Common myeloid progenitor, CD34-positive (primary cell): ENCODE measurements around the gene RNF20.
"Not testable (repeated sequence)": the region's sequence is repeated elsewhere in the genome, so short reads cannot be mapped to it uniquely, and the experiment has no call there.

ENCODE experiments used
- CTCF ChIA-PET: fragments of 350-600 bp; sonication (Branson Sonifier 250); formaldehyde crosslinking; loops from one replicate; lab custom pipeline; 2021; ENCODE audit warnings: antibody characterized with exemption; lab: Charles Lee
- POLR2A ChIA-PET: fragments of 350-600 bp; sonication (Branson Sonifier 250); formaldehyde crosslinking; loops from one replicate; lab custom pipeline; 2021; ENCODE audit warnings: antibody characterized with exemption; lab: Charles Lee
- DNase-seq, 3 donors: peaks; one replicate each; pipeline versions ENCODE4 v3.0.0 to v3.0.0-alpha.2; 2013
- H3K27ac ChIP-seq, 2 experiments: 1 replicate in 1 of 2; 2 replicates in 1 of 2; pipeline ENCODE4 v1.7.0; 2013; ENCODE audit warnings: inconsistent platforms in 2 of 2, low read length in 2 of 2, mild to moderate bottlenecking in 2 of 2, low read depth in 1 of 2, moderate library complexity in 1 of 2; ENCODE audit not compliant: severe bottlenecking in 2 of 2, insufficient read depth in 1 of 2, poor library complexity in 1 of 2
- H3K27me3 ChIP-seq, 5 experiments: replicated peaks in 2 of 5; 1 replicate in 3 of 5; 2 replicates in 2 of 5; pipeline versions ENCODE4 v1.6.1 to v1.7.0; 2013; ENCODE audit warnings: low read length in 4 of 5, mild to moderate bottlenecking in 2 of 5, moderate library complexity in 2 of 5, inconsistent platforms in 1 of 5; ENCODE audit not compliant: insufficient read depth in 5 of 5, control insufficient read depth in 4 of 5
- H3K36me3 ChIP-seq, 4 experiments: 1 replicate in 2 of 4; 2 replicates in 2 of 4; pipeline versions ENCODE4 v1.6.1 to v1.7.0; 2013; ENCODE audit warnings: low read length in 3 of 4, control low read depth in 1 of 4, mild to moderate bottlenecking in 1 of 4; ENCODE audit not compliant: control insufficient read depth in 4 of 4, insufficient read depth in 4 of 4
- H3K4me1 ChIP-seq, 4 experiments: 1 replicate in 3 of 4; 2 replicates in 1 of 4; pipeline versions ENCODE4 v1.6.1 to v1.7.1; 2013; ENCODE audit warnings: low read length in 3 of 4, mild to moderate bottlenecking in 3 of 4, control low read depth in 1 of 4, inconsistent platforms in 1 of 4, moderate library complexity in 1 of 4; ENCODE audit not compliant: control insufficient read depth in 4 of 4, insufficient read depth in 4 of 4; ENCODE audit errors: control extremely low read depth in 1 of 4
- H3K4me3 ChIP-seq, 7 experiments: 1 replicate in 4 of 7; 2 replicates in 3 of 7; pipeline versions ENCODE4 v1.5.1 to v1.7.0; 2013; ENCODE audit warnings: mild to moderate bottlenecking in 7 of 7, low read length in 6 of 7, moderate library complexity in 6 of 7, inconsistent platforms in 2 of 7, low read depth in 2 of 7, control low read depth in 1 of 7; ENCODE audit not compliant: insufficient read depth in 4 of 7, control insufficient read depth in 1 of 7; ENCODE audit errors: extremely low read depth in 1 of 7
- H3K9me3 ChIP-seq, 5 experiments: 1 replicate in 4 of 5; 2 replicates in 1 of 5; pipeline versions ENCODE4 v1.6.1 to v1.7.1; 2013; ENCODE audit warnings: low read length in 4 of 5, mild to moderate bottlenecking in 2 of 5, inconsistent platforms in 1 of 5, low read depth in 1 of 5, moderate library complexity in 1 of 5; ENCODE audit not compliant: control insufficient read depth in 4 of 5, insufficient read depth in 2 of 5; ENCODE audit errors: control extremely low read depth in 1 of 5
- WGBS: methylation state at CpG from one replicate; pipeline ENCODE4 v1.1.5; 2013; ENCODE audit not compliant: insufficient coverage; 5-methylcytosine and 5-hydroxymethylcytosine counted together

Gene RNF20

GRCh38 chr9:101549472-101550098, 15.9 kb downstream of the RNF20 start:
- WGBS = 100% methylated on average over 10 of the region's 18 CpGs
- H3K4me1 ChIP-seq, H3K4me3 ChIP-seq, DNase-seq, H3K27ac ChIP-seq, POLR2A ChIA-PET, H3K9me3 ChIP-seq, H3K27me3 ChIP-seq: not testable (repeated sequence)
- H3K36me3 ChIP-seq = peaks cover 43 to 86% (median 61%) of the 10 kb centered on the region in 4 experiments
- CTCF ChIA-PET = interaction anchor here (1.3 kb wide), 1 partner anchor 14 kb away, joined by 4 read pairs; no protein-coding TSS in a partner anchor

GRCh38 chr9:101561740-101562139, 28.1 kb downstream of the RNF20 start:
- H3K27me3 ChIP-seq = no peaks in the 10 kb centered on the region
- no peaks in the 10 kb centered on the region for H3K4me1 ChIP-seq
- 90% methylated on average over 1 of the region's 1 CpG for whole genome bisulfite sequencing
- H3K36me3 ChIP-seq = peaks cover 41 to 86% (median 53%) of the 10 kb centered on the region in 4 experiments
- no peak overlapping the region for H3K27ac ChIP-seq
- CTCF ChIA-PET = interaction anchor here (1.4 to 1.5 kb wide), 2 partner anchors 79 to 112 kb away, joined by 3 to 4 read pairs; no protein-coding TSS in a partner anchor
- DNase-seq = no peak
- POLR2A ChIA-PET = no interaction called here
- H3K9me3 ChIP-seq = peaks cover 0 to 10% (median 0%) of the 10 kb centered on the region in 5 experiments
- no peak overlapping the region for H3K4me3 ChIP-seq

GRCh38 chr9:101562966-101563365, 29.3 kb downstream of the RNF20 start:
- CTCF ChIA-PET = interaction anchor here (0.8 kb wide), 3 partner anchors 85 to 144 kb away, joined by 3 read pairs; no protein-coding TSS in a partner anchor
- WGBS = 100% methylated on average over 1 of the region's 1 CpG
- H3K4me3 ChIP-seq = no peak overlapping the region
- POLR2A ChIA-PET = no interaction called here
- H3K27ac ChIP-seq = no peak overlapping the region
- peaks cover 37 to 74% (median 47%) of the 10 kb centered on the region in 4 experiments for H3K36me3 ChIP-seq
- H3K27me3 ChIP-seq = no peaks in the 10 kb centered on the region
- DNase-seq = no peak
- H3K4me1 ChIP-seq = no peaks in the 10 kb centered on the region
- peaks cover 0 to 8% (median 0%) of the 10 kb centered on the region in 5 experiments for H3K9me3 ChIP-seq

GRCh38 chr9:101564252-101564651, 30.6 kb downstream of the RNF20 start:
- no peak for DNase-seq
- no peaks in the 10 kb centered on the region for H3K27me3 ChIP-seq
- peaks cover 26 to 65% (median 42%) of the 10 kb centered on the region in 4 experiments for H3K36me3 ChIP-seq
- ChIA-PET POLR2A (no interaction called here), CTCF (interaction anchor here (0.7 to 1.4 kb wide), 2 partner anchors 8 to 28 kb away, joined by 3 read pairs; no protein-coding TSS in a partner anchor)
- H3K4me3 ChIP-seq = no peak overlapping the region
- H3K27ac ChIP-seq = no peak overlapping the region
- H3K4me1 ChIP-seq = no peaks in the 10 kb centered on the region
- no peaks in the 10 kb centered on the region for H3K9me3 ChIP-seq

GRCh38 chr9:101566904-101567724, 33.5 kb downstream of the RNF20 start:
- WGBS = 94% methylated on average over 2 of the region's 5 CpGs
- POLR2A ChIA-PET = no interaction called here

GRCh38 chr9:101567725-101568350, 34.2 kb downstream of the RNF20 start:
- WGBS = 93% methylated on average over 3 of the region's 3 CpGs
- no peaks in the 10 kb centered on the region for H3K9me3 ChIP-seq
- H3K36me3 ChIP-seq = peaks cover 14 to 31% (median 21%) of the 10 kb centered on the region in 4 experiments
- POLR2A ChIA-PET = no interaction called here
- no peak overlapping the region for H3K4me3 ChIP-seq
- CTCF ChIA-PET = interaction anchor here (1.0 to 1.1 kb wide), 4 partner anchors 8 to 109 kb away, joined by 3 to 5 read pairs (median 3); no protein-coding TSS in a partner anchor
- no peaks in the 10 kb centered on the region for H3K4me1 ChIP-seq
- H3K27ac ChIP-seq = no peak overlapping the region
- DNase-seq = no peak
- H3K27me3 ChIP-seq = no peaks in the 10 kb centered on the region

More at GRCh38 chr9:101566904-101567724, 33.5 kb downstream of the RNF20 start:
- H3K4me1 ChIP-seq = no peaks in the 10 kb centered on the region
- no peak overlapping the region for H3K27ac ChIP-seq
- H3K27me3 ChIP-seq = no peaks in the 10 kb centered on the region
- no peaks in the 10 kb centered on the region for H3K9me3 ChIP-seq
- CTCF ChIA-PET = interaction anchor here (1.0 to 1.1 kb wide), 4 partner anchors 9 to 108 kb away, joined by 3 to 5 read pairs (median 3); no protein-coding TSS in a partner anchor
- no peak overlapping the region for H3K4me3 ChIP-seq
- peaks cover 19 to 38% (median 27%) of the 10 kb centered on the region in 4 experiments for H3K36me3 ChIP-seq
- peak; percentile 29 to 56 (median 48) for DNase-seq
